ENCODE data around the gene RFX1.

Gene RFX1

GRCh38 chr19:13960863-13961784, 45.0 kb downstream of the RFX1 start:
- no peak for DNase-seq

DNA sequence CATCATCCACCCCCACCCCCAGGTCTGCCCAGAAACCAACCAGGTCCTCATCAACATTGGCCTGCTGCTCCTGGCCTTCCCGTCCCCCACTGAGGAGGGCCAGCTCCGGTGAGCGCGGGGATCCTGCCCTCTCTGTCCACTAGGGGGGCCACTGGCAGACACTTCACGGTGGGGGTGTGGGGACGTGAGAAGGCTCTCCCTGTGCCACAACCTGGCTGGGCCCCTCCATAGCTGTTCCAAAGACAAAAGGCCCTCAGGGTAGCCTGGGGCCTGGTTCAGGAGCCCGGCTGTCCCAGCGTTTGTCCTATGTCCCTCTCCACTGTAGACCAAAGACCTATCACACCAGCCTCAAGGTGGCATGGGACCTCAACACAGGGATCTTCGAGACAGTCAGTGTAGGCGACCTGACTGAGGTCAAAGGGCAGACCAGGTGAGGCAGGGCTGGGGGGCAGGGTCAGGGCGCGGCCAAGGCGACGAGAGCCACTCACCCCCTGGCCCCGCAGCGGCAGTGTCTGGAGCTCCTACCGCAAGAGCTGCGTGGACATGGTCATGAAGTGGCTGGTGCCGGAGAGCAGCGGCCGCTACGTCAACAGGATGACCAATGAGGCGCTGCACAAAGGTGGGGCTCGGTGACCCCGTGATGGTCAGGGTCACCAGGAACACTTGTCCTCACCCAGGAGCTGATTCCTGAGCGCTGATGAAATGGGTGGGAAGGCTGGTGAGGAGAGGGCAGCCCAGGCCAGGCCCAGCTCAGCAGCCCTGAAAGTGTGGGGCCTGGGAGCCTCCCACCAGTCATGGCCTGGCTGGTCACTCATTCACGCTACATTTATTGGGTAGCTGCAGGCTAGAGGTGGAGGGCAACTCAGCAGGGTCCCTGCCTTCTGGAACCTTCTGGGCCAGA, 45.9 kb downstream of the RFX1 start:
- no peak for DNase-seq

GRCh38 chr19:13959141-13959961, 46.8 kb downstream of the RFX1 start:
- no peak for DNase-seq

DNA sequence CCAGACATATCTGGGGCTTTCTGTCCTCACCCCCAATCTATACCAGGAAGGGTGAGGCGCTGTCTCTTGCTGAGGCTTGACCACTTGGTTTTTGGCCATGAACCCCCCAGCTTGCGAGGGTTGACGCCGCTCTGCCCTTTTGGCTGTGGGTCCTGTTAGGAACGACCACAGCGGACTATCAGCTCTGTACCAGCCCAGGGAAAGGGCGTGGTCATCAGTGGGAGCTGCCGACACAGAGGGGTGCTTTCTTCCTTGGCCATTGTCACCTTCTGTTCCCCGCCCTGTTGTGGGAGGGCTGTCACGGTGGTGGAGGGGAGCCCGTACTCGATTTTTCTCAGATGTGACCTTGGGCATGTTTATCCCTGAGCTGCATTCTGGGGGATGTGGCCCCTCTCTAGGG, 48.1 kb downstream of the RFX1 start:
- DNase-seq, result no peak

- DNase-seq, result no peak
Observed at GRCh38 chr19:13957051-13957450, 49.1 kb downstream of the RFX1 start.

- no peak for DNase-seq
Observed at GRCh38 chr19:13956365-13956744, 49.8 kb downstream of the RFX1 start.

GRCh38 chr19:13955662-13956364, 50.3 kb downstream of the RFX1 start:
- no peak for DNase-seq

GRCh38 chr19:13954185-13954584, 51.9 kb downstream of the RFX1 start:
- DNase-seq, result no peak

GRCh38 chr19:13952931-13953531, 53.1 kb downstream of the RFX1 start:
- no peak for DNase-seq

DNA sequence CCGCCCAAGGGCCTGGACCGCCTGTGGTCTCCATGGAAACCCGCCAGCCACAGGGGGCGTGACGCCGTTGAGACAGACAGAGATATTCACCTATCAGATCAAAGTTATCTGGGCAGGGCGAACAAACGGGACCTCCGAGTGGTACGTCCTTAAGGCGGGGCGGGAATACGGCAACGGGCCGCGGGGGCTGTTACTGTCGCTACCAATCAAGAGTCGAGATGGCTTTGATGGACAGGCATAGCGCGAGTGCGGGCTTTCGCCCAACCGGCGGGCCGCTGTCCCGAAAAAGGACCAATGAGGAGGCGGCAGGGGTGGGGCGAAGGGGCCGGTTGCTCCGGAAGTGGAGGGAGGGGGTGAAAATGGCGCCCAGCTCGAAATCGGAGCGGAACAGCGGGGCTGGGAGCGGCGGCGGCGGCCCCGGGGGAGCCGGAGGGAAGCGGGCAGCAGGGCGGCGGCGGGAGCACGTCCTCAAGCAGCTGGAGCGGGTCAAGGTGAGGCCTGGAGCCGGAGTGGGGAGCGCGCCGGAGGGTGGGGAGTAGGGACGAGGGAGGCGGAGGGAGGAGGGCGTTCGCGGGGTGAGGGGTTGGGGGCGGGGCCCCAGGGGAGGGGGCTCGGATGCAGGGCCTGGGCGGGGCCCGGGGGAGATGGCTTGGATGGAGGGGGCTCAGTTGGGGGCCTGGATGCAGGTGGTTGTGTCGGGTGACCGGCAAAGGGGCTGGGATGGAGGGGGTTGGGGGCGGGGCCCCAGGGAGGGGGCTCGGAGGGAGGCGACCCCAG, 53.8 kb downstream of the RFX1 start, which contains the start of gene DCAF15:
TSS of gene DCAF15 (plus strand) at position 356 of the 777 bp plus-strand sequence. CDS start at position 360, 4 bp downstream.
- peak; percentile 99 for DNase-seq

- DNase-seq, result no peak
Observed at GRCh38 chr19:13951799-13952153, 54.3 kb downstream of the RFX1 start.

GRCh38 chr19:13951043-13951442, 55.1 kb downstream of the RFX1 start:
- DNase-seq, result no peak

DNA sequence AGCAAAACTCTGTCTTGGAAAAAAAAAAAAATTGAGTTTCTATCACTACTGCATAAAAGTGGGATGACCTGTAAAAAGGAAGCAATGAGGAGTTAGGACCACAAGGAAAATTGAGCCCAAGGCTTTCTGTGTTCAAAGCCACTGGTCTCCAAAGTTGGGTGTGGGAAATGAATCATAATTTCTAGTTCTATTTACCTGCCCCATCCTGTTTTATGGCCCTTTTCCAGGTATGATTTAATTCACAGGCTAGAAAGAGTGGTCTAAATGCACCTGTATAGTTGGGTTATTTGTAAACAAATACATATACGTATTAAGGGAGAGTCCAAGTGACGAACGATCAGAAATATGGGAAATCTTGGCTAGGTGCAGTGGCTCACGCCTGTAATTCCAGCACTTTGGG, 59.7 kb downstream of the RFX1 start:
- no peak for DNase-seq

GRCh38 chr19:13942023-13942684, 64.0 kb downstream of the RFX1 start:
- DNase-seq, result no peak

- no peak for DNase-seq
Observed at GRCh38 chr19:13938301-13939064, 67.6 kb downstream of the RFX1 start, which contains the start of gene PODNL1. Gene PODNL1 (minus strand): TSS chr19:13938417. CDS start chr19:13938181, 236 bp downstream.

- DNase-seq, result no peak
Observed at GRCh38 chr19:13937479-13938300, 68.4 kb downstream of the RFX1 start.

GRCh38 chr19:13935765-13936510, 70.2 kb downstream of the RFX1 start:
- DNase-seq, result no peak

DNA sequence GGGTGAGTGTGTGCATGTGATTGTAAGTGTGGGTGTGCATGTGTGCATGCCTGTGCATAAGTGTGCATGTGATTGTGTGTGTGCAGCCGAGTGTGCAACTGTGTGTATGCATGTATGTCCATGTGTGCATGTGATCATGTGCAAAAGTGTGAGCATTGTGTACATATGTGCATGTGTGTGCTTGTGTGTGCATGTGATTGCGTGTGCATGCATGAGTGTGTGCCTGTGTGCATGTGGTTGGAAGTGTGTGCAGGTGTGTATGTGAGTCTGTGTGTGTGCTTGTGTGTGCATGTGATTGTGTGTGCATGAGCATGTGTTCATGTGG, 71.4 kb downstream of the RFX1 start:
- no peak for DNase-seq

Measured in SHP77 (cell line).